Activated CD8-positive, alpha-beta T cell treated with anti-CD3 and anti-CD28 coated beads, Interleukin-2, amount 10 ng/mL, durations not matched to agents 7 days and 5 days (primary cell): Measurements from ENCODE around the gene IL4R. TPM values are rescaled to one million over a fixed set of nuclear protein-coding genes. Genes with fewer than 3 reads are reported as not detected.
A peak's percentile ranks its signal among the peaks of the same experiment; 100 is the strongest.

Source experiments
- ATAC-seq: fragments of 150-1000 bp; cut with Tn5 transposase; one replicate; pipeline ENCODE4 v1.10.0; 2021; ENCODE audit warnings: moderate library complexity
- CTCF ChIA-PET: fragments of 350-600 bp; sonication (Branson Sonifier 250); formaldehyde crosslinking; loops from one replicate; lab custom pipeline; 2021; ENCODE audit warnings: antibody characterized with exemption; lab: Charles Lee
- POLR2A ChIA-PET: fragments of 350-600 bp; sonication (Branson Sonifier 250); formaldehyde crosslinking; loops from one replicate; lab custom pipeline; 2021; ENCODE audit warnings: antibody characterized with exemption; lab: Charles Lee
- DNase-seq: peaks from one replicate; pipeline ENCODE4 v3.0.0-alpha.2; 2020
- H3K27ac Mint-ChIP-seq: one replicate; pipeline ENCODE4 v1.8.0; 2021; ENCODE audit warnings: mild to moderate bottlenecking, mixed read lengths
- H3K27me3 Mint-ChIP-seq: one replicate; pipeline ENCODE4 v1.8.0; 2021; ENCODE audit warnings: low read depth, mixed read lengths
- H3K36me3 Mint-ChIP-seq: one replicate; pipeline ENCODE4 v1.8.0; 2021; ENCODE audit warnings: low read depth, mixed read lengths
- H3K4me1 Mint-ChIP-seq: one replicate; pipeline ENCODE4 v1.8.0; 2021; ENCODE audit warnings: low read depth, mixed read lengths
- H3K4me3 Mint-ChIP-seq: one replicate; pipeline ENCODE4 v1.8.0; 2021; ENCODE audit warnings: mild to moderate bottlenecking, mixed read lengths
- H3K9me3 Mint-ChIP-seq: one replicate; pipeline ENCODE4 v1.8.0; 2022; ENCODE audit warnings: mixed read lengths; ENCODE audit not compliant: insufficient read depth
- total RNA-seq, 2 experiments: library from RNA; stranded (reverse); gene quantifications; one replicate each; pipeline ENCODE4 v1.2.3, GENCODE V29; 2021

IL4R gene
- total RNA-seq, 2 experiments from 2014 or later: 231 to 237 TPM

DNA sequence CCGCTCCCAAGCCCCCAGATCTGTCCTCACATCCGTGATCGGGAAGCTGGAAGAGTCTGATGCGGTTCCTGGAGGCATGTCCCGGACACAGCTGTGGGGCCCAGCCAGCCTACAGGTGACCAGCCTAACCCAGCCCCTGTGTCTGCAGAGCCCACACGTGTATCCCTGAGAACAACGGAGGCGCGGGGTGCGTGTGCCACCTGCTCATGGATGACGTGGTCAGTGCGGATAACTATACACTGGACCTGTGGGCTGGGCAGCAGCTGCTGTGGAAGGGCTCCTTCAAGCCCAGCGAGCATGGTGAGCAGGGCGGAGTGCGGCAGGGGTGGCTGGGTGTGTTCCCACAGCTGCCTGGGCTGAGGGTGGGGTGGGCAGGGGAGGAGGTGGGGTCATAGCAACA, 30.9 kb downstream of the IL4R start:
- no peaks in the 10 kb centered on the region for H3K27me3 Mint-ChIP-seq
- DNase-seq: no peak
- H3K9me3 Mint-ChIP-seq: no peaks in the 10 kb centered on the region
- no peak overlapping the region for H3K27ac Mint-ChIP-seq
- ChIA-PET POLR2A (no interaction called here), CTCF (interaction anchor here (1.1 to 1.3 kb wide), 2 partner anchors 27 to 109 kb away, joined by 3 read pairs; no protein-coding TSS in a partner anchor)
- ATAC-seq: no peak
- peaks cover 19% of the 10 kb centered on the region for H3K4me1 Mint-ChIP-seq
- H3K4me3 Mint-ChIP-seq: no peak overlapping the region
- H3K36me3 Mint-ChIP-seq: peaks cover 90% of the 10 kb centered on the region

DNA sequence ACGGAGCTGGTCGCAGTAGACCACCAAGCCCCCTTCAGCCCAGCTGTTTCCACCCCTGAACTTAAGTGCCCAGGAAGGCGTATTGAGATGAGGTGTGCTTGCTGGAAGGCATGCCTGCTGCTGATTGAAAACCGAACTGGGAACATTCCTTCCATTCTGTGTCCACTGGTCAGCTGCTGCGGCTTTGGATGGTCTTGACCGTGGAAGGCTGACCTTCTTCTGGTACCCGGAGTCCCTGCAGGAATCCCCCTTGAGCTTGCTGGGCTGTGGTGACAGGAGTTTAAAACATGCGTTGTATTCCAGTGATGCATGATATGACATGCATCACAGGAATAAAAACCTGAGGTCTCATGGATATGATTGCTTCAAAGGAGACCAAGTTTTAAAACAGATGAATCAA, 31.4 kb downstream of the IL4R start:
- ATAC-seq (no peak), DNase-seq (no peak)
- H3K9me3 Mint-ChIP-seq: no peaks in the 10 kb centered on the region
- H3K4me1 Mint-ChIP-seq: peaks cover 19% of the 10 kb centered on the region
- no peaks in the 10 kb centered on the region for H3K27me3 Mint-ChIP-seq
- ChIA-PET POLR2A (no interaction called here), CTCF (interaction anchor here (1.1 to 1.3 kb wide), 2 partner anchors 28 to 110 kb away, joined by 3 read pairs; no protein-coding TSS in a partner anchor)
- peaks cover 91% of the 10 kb centered on the region for H3K36me3 Mint-ChIP-seq
- H3K4me3 Mint-ChIP-seq: no peak overlapping the region
- no peak overlapping the region for H3K27ac Mint-ChIP-seq

GRCh38 chr16:27346819-27347218, 33.0 kb downstream of the IL4R start:
- ChIA-PET CTCF (no interaction called here), POLR2A (no interaction called here)

DNA sequence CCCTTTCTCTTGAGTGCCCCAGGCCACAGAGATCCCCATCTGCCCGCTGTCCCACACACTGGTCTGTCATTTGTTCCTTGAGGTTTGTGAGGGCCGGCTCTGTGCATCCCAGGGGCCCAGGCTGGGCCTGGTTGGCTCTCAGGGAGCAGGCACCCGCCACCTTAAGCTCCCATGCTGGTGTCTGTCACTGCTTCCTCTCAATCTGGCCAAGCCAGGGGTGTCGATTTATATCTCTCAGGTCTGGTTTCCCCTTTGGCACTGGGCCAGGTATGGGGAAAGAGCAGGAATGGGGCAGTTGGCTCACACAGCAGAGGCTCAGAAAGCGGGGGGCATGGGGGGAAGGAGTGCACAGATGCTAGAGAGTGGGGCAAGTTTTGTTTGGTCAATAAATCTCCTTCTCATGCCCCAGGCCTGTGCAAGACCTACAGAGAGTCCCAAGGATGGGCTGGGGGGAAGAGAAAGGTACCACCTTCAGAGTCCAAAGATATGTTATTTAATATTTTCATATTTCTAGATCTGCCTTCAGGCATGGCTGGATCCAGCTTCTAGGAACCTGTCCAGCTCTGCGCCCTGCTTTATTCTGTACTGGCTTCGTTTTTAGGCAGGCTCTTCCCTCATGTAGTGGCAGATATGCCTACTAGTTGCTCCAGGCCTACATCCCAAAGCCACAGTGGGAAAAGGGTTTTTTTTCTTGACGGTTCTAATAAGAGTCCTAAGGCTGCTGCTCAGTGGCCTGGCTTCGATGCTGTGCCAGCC, 34.3 kb downstream of the IL4R start:
- H3K36me3 Mint-ChIP-seq: peaks cover 91% of the 10 kb centered on the region
- H3K27ac Mint-ChIP-seq: peak overlapping the region; percentile 79
- CTCF ChIA-PET: no interaction called here
- no peaks in the 10 kb centered on the region for H3K9me3 Mint-ChIP-seq
- peaks cover 14% of the 10 kb centered on the region for H3K4me1 Mint-ChIP-seq
- POLR2A ChIA-PET: no interaction called here
- ATAC-seq (no peak), DNase-seq (no peak)
- no peaks in the 10 kb centered on the region for H3K27me3 Mint-ChIP-seq
- H3K4me3 Mint-ChIP-seq: no peak overlapping the region

More at GRCh38 chr16:27346819-27347218, 33.0 kb downstream of the IL4R start:
- no peak overlapping the region for H3K4me3 Mint-ChIP-seq
- ATAC-seq (no peak), DNase-seq (no peak)
- peaks cover 90% of the 10 kb centered on the region for H3K36me3 Mint-ChIP-seq
- no peaks in the 10 kb centered on the region for H3K9me3 Mint-ChIP-seq
- peaks cover 14% of the 10 kb centered on the region for H3K4me1 Mint-ChIP-seq
- H3K27me3 Mint-ChIP-seq: no peaks in the 10 kb centered on the region
- H3K27ac Mint-ChIP-seq: peak overlapping the region; percentile 20

- Mint-ChIP-seq H3K27me3 (no peaks in the 10 kb centered on the region), H3K27ac (peak overlapping the region; percentile 68), H3K4me1 (peaks cover 17% of the 10 kb centered on the region), H3K36me3 (peaks cover 88% of the 10 kb centered on the region), H3K4me3 (no peak overlapping the region), H3K9me3 (no peaks in the 10 kb centered on the region)
- no peak for ATAC-seq
- POLR2A ChIA-PET: interaction anchor here (1.1 kb wide), 1 partner anchor 17 kb away, joined by 3 read pairs; no protein-coding TSS in a partner anchor
- CTCF ChIA-PET: interaction anchor here (0.6 to 1.6 kb wide), 2 partner anchors 18 to 55 kb away, joined by 3 to 4 read pairs; no protein-coding TSS in a partner anchor
- DNase-seq: no peak
These were observed 35.5 kb downstream of the IL4R start for GRCh38 chr16:27349276-27349675.

- Mint-ChIP-seq H3K27ac (peak overlapping the region; percentile 63), H3K4me1 (peaks cover 15% of the 10 kb centered on the region), H3K27me3 (no peaks in the 10 kb centered on the region), H3K36me3 (peaks cover 90% of the 10 kb centered on the region), H3K4me3 (no peak overlapping the region), H3K9me3 (no peaks in the 10 kb centered on the region)
- no peak for DNase-seq
- CTCF ChIA-PET: interaction anchor here (1.1 to 1.6 kb wide), 3 partner anchors 18 to 118 kb away, joined by 3 to 6 read pairs (median 4); no protein-coding TSS in a partner anchor
- POLR2A ChIA-PET: no interaction called here
- no peak for ATAC-seq
These were observed 36.2 kb downstream of the IL4R start for GRCh38 chr16:27350006-27350405.

DNA sequence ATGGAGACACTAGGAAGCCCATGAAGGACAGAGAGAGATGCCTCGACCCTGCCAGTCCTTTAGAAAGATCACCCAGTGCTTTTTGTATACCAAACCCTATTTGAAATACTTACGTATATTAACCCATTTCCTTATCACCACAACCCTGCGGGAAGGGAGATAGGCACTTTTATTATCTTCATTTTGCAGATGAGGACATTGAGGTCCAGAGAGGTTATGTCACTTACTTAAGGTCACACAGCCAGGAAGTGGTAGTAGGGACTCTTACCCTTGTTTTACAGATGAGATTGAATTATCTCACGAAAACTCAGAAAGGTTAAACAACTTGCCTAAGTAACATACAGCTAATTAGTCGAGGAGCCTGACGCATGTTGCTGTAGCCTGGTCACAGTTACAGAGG, 38.2 kb downstream of the IL4R start:
- no peaks in the 10 kb centered on the region for H3K9me3 Mint-ChIP-seq
- peaks cover 17% of the 10 kb centered on the region for H3K4me1 Mint-ChIP-seq
- DNase-seq (no peak), ATAC-seq (no peak)
- no peak overlapping the region for H3K4me3 Mint-ChIP-seq
- H3K27ac Mint-ChIP-seq: peak overlapping the region; percentile 25
- CTCF ChIA-PET: no interaction called here
- peaks cover 94% of the 10 kb centered on the region for H3K36me3 Mint-ChIP-seq
- POLR2A ChIA-PET: no interaction called here
- H3K27me3 Mint-ChIP-seq: no peaks in the 10 kb centered on the region

- ATAC-seq: no peak
- Mint-ChIP-seq H3K4me1 (peaks cover 8% of the 10 kb centered on the region), H3K9me3 (no peaks in the 10 kb centered on the region), H3K27ac (peak overlapping the region; percentile 81), H3K4me3 (no peak overlapping the region), H3K36me3 (peaks cover 92% of the 10 kb centered on the region), H3K27me3 (no peaks in the 10 kb centered on the region)
- no peak for DNase-seq
- CTCF ChIA-PET: no interaction called here
- POLR2A ChIA-PET: no interaction called here
These were observed 40.1 kb downstream of the IL4R start for GRCh38 chr16:27353853-27354252.

DNA sequence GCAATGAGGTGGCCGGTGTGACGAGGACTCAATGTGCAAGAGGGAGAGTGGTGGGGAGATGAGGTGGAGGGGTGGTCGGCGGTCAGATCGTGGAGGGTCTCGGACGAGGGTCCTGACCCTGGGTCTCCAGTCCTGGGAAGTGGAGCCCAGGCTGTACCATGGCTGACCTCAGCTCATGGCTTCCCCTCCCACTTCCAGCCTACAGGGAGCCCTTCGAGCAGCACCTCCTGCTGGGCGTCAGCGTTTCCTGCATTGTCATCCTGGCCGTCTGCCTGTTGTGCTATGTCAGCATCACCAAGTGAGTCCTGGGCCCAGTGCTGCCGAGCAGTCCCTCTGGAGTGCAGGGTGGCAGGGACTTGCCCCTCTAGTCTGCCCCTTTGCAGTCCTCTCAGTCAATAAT, 41.8 kb downstream of the IL4R start:
- CTCF ChIA-PET: interaction anchor here (0.9 to 2.2 kb wide), 8 partner anchors 10 to 186 kb away, joined by 3 to 9 read pairs (median 4); no protein-coding TSS in a partner anchor

GRCh38 chr16:27356794-27357193, 43.0 kb downstream of the IL4R start:
- H3K27me3 Mint-ChIP-seq: no peaks in the 10 kb centered on the region
- peaks cover 8% of the 10 kb centered on the region for H3K4me1 Mint-ChIP-seq
- H3K27ac Mint-ChIP-seq: no peak overlapping the region
- H3K9me3 Mint-ChIP-seq: no peaks in the 10 kb centered on the region
- no peak for ATAC-seq
- ChIA-PET CTCF (interaction anchor here (0.7 to 1.2 kb wide), 3 partner anchors 11 to 122 kb away, joined by 3 to 4 read pairs (median 4); no protein-coding TSS in a partner anchor), POLR2A (no interaction called here)
- no peak for DNase-seq
- peaks cover 91% of the 10 kb centered on the region for H3K36me3 Mint-ChIP-seq
- no peak overlapping the region for H3K4me3 Mint-ChIP-seq

More for the DNA sequence above, 41.8 kb downstream of the IL4R start:
- POLR2A ChIA-PET: interaction anchor here (0.7 to 1.7 kb wide), 3 partner anchors 10 to 37 kb away, joined by 3 to 5 read pairs (median 3); no protein-coding TSS in a partner anchor
- H3K27me3 Mint-ChIP-seq: no peaks in the 10 kb centered on the region
- H3K9me3 Mint-ChIP-seq: no peaks in the 10 kb centered on the region
- H3K27ac Mint-ChIP-seq: peak overlapping the region; percentile 61
- ATAC-seq (no peak), DNase-seq (peak; percentile 46)
- H3K4me3 Mint-ChIP-seq: no peak overlapping the region
- H3K36me3 Mint-ChIP-seq: peaks cover 90% of the 10 kb centered on the region
- peaks cover 8% of the 10 kb centered on the region for H3K4me1 Mint-ChIP-seq

- DNase-seq (no peak), ATAC-seq (no peak)
- no peaks in the 10 kb centered on the region for H3K27me3 Mint-ChIP-seq
- H3K4me3 Mint-ChIP-seq: no peak overlapping the region
- H3K4me1 Mint-ChIP-seq: peaks cover 20% of the 10 kb centered on the region
- peak overlapping the region; percentile 52 for H3K27ac Mint-ChIP-seq
- H3K36me3 Mint-ChIP-seq: peaks cover 91% of the 10 kb centered on the region
- ChIA-PET POLR2A (no interaction called here), CTCF (no interaction called here)
- H3K9me3 Mint-ChIP-seq: no peaks in the 10 kb centered on the region
These were observed 45.3 kb downstream of the IL4R start for GRCh38 chr16:27359051-27359450.

GRCh38 chr16:27359615-27360014, 45.8 kb downstream of the IL4R start:
- H3K36me3 Mint-ChIP-seq: peaks cover 91% of the 10 kb centered on the region
- H3K4me3 Mint-ChIP-seq: no peak overlapping the region
- DNase-seq (no peak), ATAC-seq (no peak)
- peaks cover 23% of the 10 kb centered on the region for H3K4me1 Mint-ChIP-seq
- ChIA-PET CTCF (no interaction called here), POLR2A (no interaction called here)
- peak overlapping the region; percentile 6 for H3K27ac Mint-ChIP-seq
- H3K9me3 Mint-ChIP-seq: no peaks in the 10 kb centered on the region
- no peaks in the 10 kb centered on the region for H3K27me3 Mint-ChIP-seq
